GM23338 (cell line): ENCODE measurements around the gene ATP8B2. TPM values are rescaled to one million over a fixed set of nuclear protein-coding genes. Genes with fewer than 3 reads are reported as not detected.

Source experiments
- ATAC-seq: fragments of 200-7000 bp; cut with Tn5 transposase; 3 replicates; pipeline ENCODE4 v1.9.1; 2020
- DNase-seq: peaks from one replicate; pipeline ENCODE4 v3.0.0-alpha.2; 2015; ENCODE audit warnings: low spot score
- H2AFZ ChIP-seq: fragments of 200-600 bp; sonication (generic); 2 replicates; pipeline ENCODE4 v1.8.0; 2016; ENCODE audit warnings: antibody characterized with exemption, mild to moderate bottlenecking, moderate library complexity
- H3F3A ChIP-seq: fragments of 200-600 bp; sonication (generic); replicated peaks from 2 replicates; pipeline ENCODE4 v1.8.0; 2017; ENCODE audit warnings: antibody characterized with exemption, mixed run types, low read depth
- H3K27ac ChIP-seq: fragments of 200-600 bp; sonication (generic); 2 replicates; pipeline ENCODE4 v1.6.1; 2016; ENCODE audit warnings: low read depth
- H3K27me3 ChIP-seq: fragments of 200-600 bp; sonication (generic); 2 replicates; pipeline ENCODE4 v1.8.0; 2016; ENCODE audit warnings: mild to moderate bottlenecking, mixed run types, moderate library complexity; ENCODE audit not compliant: insufficient read depth
- H3K36me3 ChIP-seq: fragments of 200-600 bp; sonication (generic); 2 replicates; pipeline ENCODE4 v1.8.0; 2016; ENCODE audit warnings: mild to moderate bottlenecking; ENCODE audit not compliant: insufficient read depth
- H3K4me1 ChIP-seq: fragments of 200-600 bp; sonication (generic); 2 replicates; pipeline ENCODE4 v1.8.0; 2016; ENCODE audit warnings: mild to moderate bottlenecking, moderate library complexity; ENCODE audit not compliant: insufficient read depth
- H3K4me2 ChIP-seq: fragments of 200-600 bp; sonication (generic); 2 replicates; pipeline ENCODE4 v1.7.1; 2017; ENCODE audit warnings: mixed run types
- H3K4me3 ChIP-seq: fragments of 200-600 bp; sonication (generic); 2 replicates; pipeline ENCODE4 v1.6.1; 2016; ENCODE audit warnings: mixed run types
- H3K79me2 ChIP-seq: fragments of 200-600 bp; sonication (generic); replicated peaks from 2 replicates; pipeline ENCODE4 v1.8.0; 2017; ENCODE audit warnings: mild to moderate bottlenecking; ENCODE audit not compliant: insufficient read depth
- H3K9me2 ChIP-seq: fragments of 200-600 bp; sonication (generic); 2 replicates; pipeline ENCODE4 v1.8.0; 2017; ENCODE audit not compliant: insufficient read depth
- H4K20me1 ChIP-seq: fragments of 200-600 bp; sonication (generic); replicated peaks from 2 replicates; pipeline ENCODE4 v1.8.0; 2017; ENCODE audit warnings: mild to moderate bottlenecking; ENCODE audit not compliant: insufficient read depth
- H3K27ac Mint-ChIP-seq: 2 replicates; pipeline ENCODE4 v1.8.0; 2020; ENCODE audit warnings: inconsistent platforms, mild to moderate bottlenecking, moderate library complexity, mixed read lengths
- H3K27me3 Mint-ChIP-seq: 3 replicates; pipeline ENCODE4 v1.8.0; 2022; ENCODE audit warnings: low read depth, mild to moderate bottlenecking, moderate library complexity, mixed read lengths, inconsistent platforms; ENCODE audit not compliant: insufficient read depth, poor library complexity
- H3K36me3 Mint-ChIP-seq: 3 replicates; pipeline ENCODE4 v1.8.0; 2021; ENCODE audit warnings: low read depth, mild to moderate bottlenecking, inconsistent platforms, moderate library complexity, mixed read lengths
- H3K4me1 Mint-ChIP-seq: 3 replicates; pipeline ENCODE4 v1.8.0; 2020; ENCODE audit warnings: mild to moderate bottlenecking, inconsistent platforms, mixed read lengths
- H3K4me3 Mint-ChIP-seq: 3 replicates; pipeline ENCODE4 v1.8.0; 2021; ENCODE audit warnings: moderate library complexity, mild to moderate bottlenecking, inconsistent platforms, mixed read lengths
- H3K9me3 Mint-ChIP-seq: 3 replicates; pipeline ENCODE4 v1.8.0; 2020; ENCODE audit warnings: moderate library complexity, mild to moderate bottlenecking, inconsistent platforms, mixed read lengths
- CREB1 ChIP-seq: fragments of 250-450 bp; sonication (Bioruptor Pico); IDR thresholded peaks from 2 replicates; pipeline ENCODE4 v1.5.0; 2020; ENCODE audit warnings: low read depth, mild to moderate bottlenecking, moderate library complexity
- EZH2 ChIP-seq: fragments of 200-600 bp; sonication (generic); IDR thresholded peaks from one replicate; pipeline ENCODE4 v1.8.0; 2017; ENCODE audit warnings: antibody characterized with exemption, mild to moderate bottlenecking, low read depth; ENCODE audit not compliant: unreplicated experiment
- EZH2phosphoT487 ChIP-seq: fragments of 200-600 bp; sonication (generic); IDR thresholded peaks from one replicate; pipeline ENCODE4 v1.8.1; 2018; ENCODE audit warnings: antibody characterized with exemption; ENCODE audit not compliant: unreplicated experiment
- JUNB ChIP-seq: IDR thresholded peaks from one replicate; pipeline ENCODE4 v1.6.1; 2016; ENCODE audit warnings: antibody characterized with exemption; ENCODE audit not compliant: unreplicated experiment
- POLR2AphosphoS5 ChIP-seq: IDR thresholded peaks from 2 replicates; pipeline ENCODE4 v1.6.1; 2016; ENCODE audit warnings: antibody characterized with exemption, low read depth
- STAT1 ChIP-seq: IDR thresholded peaks from one replicate; pipeline ENCODE4 v1.6.1; 2016; ENCODE audit warnings: antibody characterized with exemption; ENCODE audit not compliant: unreplicated experiment
- ZNF114 ChIP-seq: fragments of 250-450 bp; sonication (Bioruptor Pico); IDR thresholded peaks from 2 replicates; pipeline ENCODE4 v1.5.0; 2020; ENCODE audit warnings: mild to moderate bottlenecking, moderate library complexity
- ZNF331 ChIP-seq: fragments of 250-450 bp; sonication (Bioruptor Pico); IDR thresholded peaks from 2 replicates; pipeline ENCODE4 v1.5.0; 2020; ENCODE audit warnings: low read depth, mild to moderate bottlenecking, moderate library complexity
- polyA plus RNA-seq: library from polyadenylated mRNA; unstranded; fragments of >200 nt; fragmentation: Nextera tagmentation; extraction: Ambion mirVana; gene quantifications from 2 replicates; pipeline ENCODE4 v1.2.1, GENCODE V29; 2016
- total RNA-seq: library from RNA; depleted of rRNA; stranded (reverse); fragments of >200 nt; shearing (Covaris generic); gene quantifications from 2 replicates; pipeline ENCODE4 v1.2.3, GENCODE V29; 2014
- TF ChIP-seq, protein P1 (sequence below): IDR thresholded peaks from 2 replicates; pipeline ENCODE4 v1.6.1; 2016; ENCODE audit warnings: antibody characterized with exemption
- TF ChIP-seq, protein P2 (sequence below): fragments of 250-450 bp; sonication (Bioruptor Pico); IDR thresholded peaks from 2 replicates; pipeline ENCODE4 v1.5.0; 2020; ENCODE audit warnings: mild to moderate bottlenecking, moderate library complexity
- TF ChIP-seq, protein P3 (sequence below): IDR thresholded peaks from one replicate; pipeline ENCODE4 v1.6.1; 2018; ENCODE audit warnings: antibody characterized with exemption; ENCODE audit not compliant: unreplicated experiment

ATP8B2 gene
- total and polyA plus RNA-seq, 2 experiments from 2014 or later, result 11.0 to 112 TPM

DNA sequence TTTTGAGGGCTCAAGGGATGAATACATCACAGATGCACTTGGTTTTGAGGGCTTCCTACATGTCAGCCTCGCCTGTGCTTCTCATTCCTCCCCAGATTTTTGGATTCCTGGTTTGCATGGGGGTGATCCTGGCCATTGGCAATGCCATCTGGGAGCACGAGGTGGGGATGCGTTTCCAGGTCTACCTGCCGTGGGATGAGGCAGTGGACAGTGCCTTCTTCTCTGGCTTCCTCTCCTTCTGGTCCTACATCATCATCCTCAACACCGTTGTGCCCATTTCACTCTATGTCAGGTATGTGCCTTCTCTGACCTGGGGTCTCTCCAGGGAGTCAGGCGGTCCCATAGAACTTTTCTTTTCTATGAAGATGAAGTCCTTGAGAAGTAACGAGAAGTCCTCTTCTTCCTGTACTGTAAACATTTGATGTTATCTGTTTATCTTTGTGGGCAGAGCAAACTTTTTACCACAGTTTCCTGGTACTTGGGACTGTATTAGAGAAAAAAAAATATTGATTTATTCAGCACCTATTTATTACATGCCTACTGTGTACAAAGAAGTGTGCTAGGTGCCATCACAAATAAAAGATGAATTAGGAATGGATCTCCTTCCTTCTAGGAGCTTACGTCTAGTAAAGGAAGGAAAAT is 12.0 kb downstream of the ATP8B2 start:
- H3F3A ChIP-seq, result peaks cover 7% of the 10 kb centered on the region; the same call in 1 of the 2 replicates
- Mint-ChIP-seq H3K4me1 (no peaks in the 10 kb centered on the region; the same call in 2 of the 3 replicates), H3K4me3 (no peak overlapping the region), H3K27me3 (peaks cover 4% of the 10 kb centered on the region), H3K27ac (no peak overlapping the region), H3K36me3 (peaks cover 78% of the 10 kb centered on the region), H3K9me3 (no peaks in the 10 kb centered on the region)
- DNase-seq (no peak), ATAC-seq (no peak)
- no peaks in the 10 kb centered on the region for H3K4me1 ChIP-seq
- H3K27me3 ChIP-seq, result no peaks in the 10 kb centered on the region
- peaks cover 3% of the 10 kb centered on the region; the same call in 1 of the 2 replicates for H4K20me1 ChIP-seq
- H3K79me2 ChIP-seq, result no peaks in the 10 kb centered on the region
- H2AFZ ChIP-seq, result no peak overlapping the region
- peaks cover 47% of the 10 kb centered on the region for H3K36me3 ChIP-seq
- TF ChIP-seq ZNF114 (CRISPR knock-in tag), result no peak
- no peak for TF ChIP-seq POLR2AphosphoS5
- no peak for TF ChIP-seq JUNB
- TF ChIP-seq EZH2phosphoT487, result no peak
- no peak for TF ChIP-seq ZNF331 (CRISPR knock-in tag)
- TF ChIP-seq, protein P1, sequence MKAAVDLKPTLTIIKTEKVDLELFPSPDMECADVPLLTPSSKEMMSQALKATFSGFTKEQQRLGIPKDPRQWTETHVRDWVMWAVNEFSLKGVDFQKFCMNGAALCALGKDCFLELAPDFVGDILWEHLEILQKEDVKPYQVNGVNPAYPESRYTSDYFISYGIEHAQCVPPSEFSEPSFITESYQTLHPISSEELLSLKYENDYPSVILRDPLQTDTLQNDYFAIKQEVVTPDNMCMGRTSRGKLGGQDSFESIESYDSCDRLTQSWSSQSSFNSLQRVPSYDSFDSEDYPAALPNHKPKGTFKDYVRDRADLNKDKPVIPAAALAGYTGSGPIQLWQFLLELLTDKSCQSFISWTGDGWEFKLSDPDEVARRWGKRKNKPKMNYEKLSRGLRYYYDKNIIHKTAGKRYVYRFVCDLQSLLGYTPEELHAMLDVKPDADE, result no peak
- TF ChIP-seq, protein P2, sequence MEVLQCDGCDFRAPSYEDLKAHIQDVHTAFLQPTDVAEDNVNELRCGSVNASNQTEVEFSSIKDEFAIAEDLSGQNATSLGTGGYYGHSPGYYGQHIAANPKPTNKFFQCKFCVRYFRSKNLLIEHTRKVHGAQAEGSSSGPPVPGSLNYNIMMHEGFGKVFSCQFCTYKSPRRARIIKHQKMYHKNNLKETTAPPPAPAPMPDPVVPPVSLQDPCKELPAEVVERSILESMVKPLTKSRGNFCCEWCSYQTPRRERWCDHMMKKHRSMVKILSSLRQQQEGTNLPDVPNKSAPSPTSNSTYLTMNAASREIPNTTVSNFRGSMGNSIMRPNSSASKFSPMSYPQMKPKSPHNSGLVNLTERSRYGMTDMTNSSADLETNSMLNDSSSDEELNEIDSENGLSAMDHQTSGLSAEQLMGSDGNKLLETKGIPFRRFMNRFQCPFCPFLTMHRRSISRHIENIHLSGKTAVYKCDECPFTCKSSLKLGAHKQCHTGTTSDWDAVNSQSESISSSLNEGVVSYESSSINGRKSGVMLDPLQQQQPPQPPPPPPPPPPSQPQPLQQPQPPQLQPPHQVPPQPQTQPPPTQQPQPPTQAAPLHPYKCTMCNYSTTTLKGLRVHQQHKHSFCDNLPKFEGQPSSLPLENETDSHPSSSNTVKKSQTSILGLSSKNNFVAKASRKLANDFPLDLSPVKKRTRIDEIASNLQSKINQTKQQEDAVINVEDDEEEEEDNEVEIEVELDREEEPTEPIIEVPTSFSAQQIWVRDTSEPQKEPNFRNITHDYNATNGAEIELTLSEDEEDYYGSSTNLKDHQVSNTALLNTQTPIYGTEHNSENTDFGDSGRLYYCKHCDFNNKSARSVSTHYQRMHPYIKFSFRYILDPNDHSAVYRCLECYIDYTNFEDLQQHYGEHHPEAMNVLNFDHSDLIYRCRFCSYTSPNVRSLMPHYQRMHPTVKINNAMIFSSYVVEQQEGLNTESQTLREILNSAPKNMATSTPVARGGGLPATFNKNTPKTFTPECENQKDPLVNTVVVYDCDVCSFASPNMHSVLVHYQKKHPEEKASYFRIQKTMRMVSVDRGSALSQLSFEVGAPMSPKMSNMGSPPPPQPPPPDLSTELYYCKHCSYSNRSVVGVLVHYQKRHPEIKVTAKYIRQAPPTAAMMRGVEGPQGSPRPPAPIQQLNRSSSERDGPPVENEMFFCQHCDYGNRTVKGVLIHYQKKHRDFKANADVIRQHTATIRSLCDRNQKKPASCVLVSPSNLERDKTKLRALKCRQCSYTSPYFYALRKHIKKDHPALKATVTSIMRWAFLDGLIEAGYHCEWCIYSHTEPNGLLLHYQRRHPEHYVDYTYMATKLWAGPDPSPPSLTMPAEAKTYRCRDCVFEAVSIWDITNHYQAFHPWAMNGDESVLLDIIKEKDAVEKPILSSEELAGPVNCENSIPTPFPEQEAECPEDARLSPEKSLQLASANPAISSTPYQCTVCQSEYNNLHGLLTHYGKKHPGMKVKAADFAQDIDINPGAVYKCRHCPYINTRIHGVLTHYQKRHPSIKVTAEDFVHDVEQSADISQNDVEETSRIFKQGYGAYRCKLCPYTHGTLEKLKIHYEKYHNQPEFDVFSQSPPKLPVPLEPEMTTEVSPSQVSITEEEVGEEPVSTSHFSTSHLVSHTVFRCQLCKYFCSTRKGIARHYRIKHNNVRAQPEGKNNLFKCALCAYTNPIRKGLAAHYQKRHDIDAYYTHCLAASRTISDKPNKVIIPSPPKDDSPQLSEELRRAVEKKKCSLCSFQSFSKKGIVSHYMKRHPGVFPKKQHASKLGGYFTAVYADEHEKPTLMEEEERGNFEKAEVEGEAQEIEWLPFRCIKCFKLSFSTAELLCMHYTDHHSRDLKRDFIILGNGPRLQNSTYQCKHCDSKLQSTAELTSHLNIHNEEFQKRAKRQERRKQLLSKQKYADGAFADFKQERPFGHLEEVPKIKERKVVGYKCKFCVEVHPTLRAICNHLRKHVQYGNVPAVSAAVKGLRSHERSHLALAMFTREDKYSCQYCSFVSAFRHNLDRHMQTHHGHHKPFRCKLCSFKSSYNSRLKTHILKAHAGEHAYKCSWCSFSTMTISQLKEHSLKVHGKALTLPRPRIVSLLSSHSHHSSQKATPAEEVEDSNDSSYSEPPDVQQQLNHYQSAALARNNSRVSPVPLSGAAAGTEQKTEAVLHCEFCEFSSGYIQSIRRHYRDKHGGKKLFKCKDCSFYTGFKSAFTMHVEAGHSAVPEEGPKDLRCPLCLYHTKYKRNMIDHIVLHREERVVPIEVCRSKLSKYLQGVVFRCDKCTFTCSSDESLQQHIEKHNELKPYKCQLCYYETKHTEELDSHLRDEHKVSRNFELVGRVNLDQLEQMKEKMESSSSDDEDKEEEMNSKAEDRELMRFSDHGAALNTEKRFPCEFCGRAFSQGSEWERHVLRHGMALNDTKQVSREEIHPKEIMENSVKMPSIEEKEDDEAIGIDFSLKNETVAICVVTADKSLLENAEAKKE (CRISPR knock-in tag), result no peak
- TF ChIP-seq CREB1 (CRISPR knock-in tag), result no peak
- TF ChIP-seq, protein P3, sequence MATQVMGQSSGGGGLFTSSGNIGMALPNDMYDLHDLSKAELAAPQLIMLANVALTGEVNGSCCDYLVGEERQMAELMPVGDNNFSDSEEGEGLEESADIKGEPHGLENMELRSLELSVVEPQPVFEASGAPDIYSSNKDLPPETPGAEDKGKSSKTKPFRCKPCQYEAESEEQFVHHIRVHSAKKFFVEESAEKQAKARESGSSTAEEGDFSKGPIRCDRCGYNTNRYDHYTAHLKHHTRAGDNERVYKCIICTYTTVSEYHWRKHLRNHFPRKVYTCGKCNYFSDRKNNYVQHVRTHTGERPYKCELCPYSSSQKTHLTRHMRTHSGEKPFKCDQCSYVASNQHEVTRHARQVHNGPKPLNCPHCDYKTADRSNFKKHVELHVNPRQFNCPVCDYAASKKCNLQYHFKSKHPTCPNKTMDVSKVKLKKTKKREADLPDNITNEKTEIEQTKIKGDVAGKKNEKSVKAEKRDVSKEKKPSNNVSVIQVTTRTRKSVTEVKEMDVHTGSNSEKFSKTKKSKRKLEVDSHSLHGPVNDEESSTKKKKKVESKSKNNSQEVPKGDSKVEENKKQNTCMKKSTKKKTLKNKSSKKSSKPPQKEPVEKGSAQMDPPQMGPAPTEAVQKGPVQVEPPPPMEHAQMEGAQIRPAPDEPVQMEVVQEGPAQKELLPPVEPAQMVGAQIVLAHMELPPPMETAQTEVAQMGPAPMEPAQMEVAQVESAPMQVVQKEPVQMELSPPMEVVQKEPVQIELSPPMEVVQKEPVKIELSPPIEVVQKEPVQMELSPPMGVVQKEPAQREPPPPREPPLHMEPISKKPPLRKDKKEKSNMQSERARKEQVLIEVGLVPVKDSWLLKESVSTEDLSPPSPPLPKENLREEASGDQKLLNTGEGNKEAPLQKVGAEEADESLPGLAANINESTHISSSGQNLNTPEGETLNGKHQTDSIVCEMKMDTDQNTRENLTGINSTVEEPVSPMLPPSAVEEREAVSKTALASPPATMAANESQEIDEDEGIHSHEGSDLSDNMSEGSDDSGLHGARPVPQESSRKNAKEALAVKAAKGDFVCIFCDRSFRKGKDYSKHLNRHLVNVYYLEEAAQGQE, result no peak
- no peak for TF ChIP-seq STAT1
- TF ChIP-seq EZH2, result no peak
- no peak overlapping the region for H3K4me3 ChIP-seq
- H3K4me2 ChIP-seq, result no peak overlapping the region
- H3K9me2 ChIP-seq, result no peaks in the 10 kb centered on the region
- H3K27ac ChIP-seq, result no peak overlapping the region
